GM18868 (cell line): Measurements from ENCODE around the gene CLDN3.
"Not testable (repeated sequence)": the region's sequence is repeated elsewhere in the genome, so short reads cannot be mapped to it uniquely, and the experiment has no call there.

Source experiments
- ATAC-seq: cut with Tn5 transposase; IDR thresholded peaks from one replicate; pipeline ENCODE4 v1.9.1; 2021; ENCODE audit warnings: mild to moderate bottlenecking, moderate library complexity; ENCODE audit not compliant: unreplicated experiment

The CLDN3 gene

GRCh38 chr7:73770002-73770859 is at the start of gene CLDN3:
CLDN3 (minus strand) TSS chr7:73770270; CDS start chr7:73770049, 221 bp downstream.
- ATAC-seq = no peak

GRCh38 chr7:73817121-73817520 is 47.1 kb upstream of the CLDN3 start:
- ATAC-seq = no peak

GRCh38 chr7:73815436-73815835 is 45.4 kb upstream of the CLDN3 start:
- no peak for ATAC-seq

GRCh38 chr7:73812996-73813395 is 42.9 kb upstream of the CLDN3 start:
- ATAC-seq = no peak

GRCh38 chr7:73811760-73812168 is 41.7 kb upstream of the CLDN3 start:
- ATAC-seq = no peak

GRCh38 chr7:73810998-73811360 is 40.9 kb upstream of the CLDN3 start:
- no peak for ATAC-seq

- ATAC-seq = no peak
Measured at GRCh38 chr7:73809467-73809951, 39.4 kb upstream of the CLDN3 start.

GRCh38 chr7:73802459-73802858 is 32.4 kb upstream of the CLDN3 start:
- no peak for ATAC-seq

GRCh38 chr7:73801577-73801976 is 31.5 kb upstream of the CLDN3 start:
- ATAC-seq = no peak

GRCh38 chr7:73799282-73800141 is 29.4 kb upstream of the CLDN3 start:
- no peak for ATAC-seq

GRCh38 chr7:73797176-73797575 is 27.1 kb upstream of the CLDN3 start:
- ATAC-seq = not testable (repeated sequence)

- not testable (repeated sequence) for ATAC-seq
Measured at GRCh38 chr7:73796656-73797055, 26.6 kb upstream of the CLDN3 start.

- ATAC-seq = not testable (repeated sequence)
Measured at GRCh38 chr7:73795188-73795587, 25.1 kb upstream of the CLDN3 start.

- not testable (repeated sequence) for ATAC-seq
Measured at GRCh38 chr7:73791170-73791690, 21.2 kb upstream of the CLDN3 start.

GRCh38 chr7:73789051-73789450 is 19.0 kb upstream of the CLDN3 start:
- ATAC-seq = no peak

- ATAC-seq = not testable (repeated sequence)
Measured at GRCh38 chr7:73787786-73788048, 17.6 kb upstream of the CLDN3 start.

- ATAC-seq = no peak
Measured at GRCh38 chr7:73786588-73786987, 16.5 kb upstream of the CLDN3 start.

- no peak for ATAC-seq
Measured at GRCh38 chr7:73779517-73779916, 9.4 kb upstream of the CLDN3 start.

- ATAC-seq = no peak
Measured at GRCh38 chr7:73778801-73779389, 8.8 kb upstream of the CLDN3 start.

- no peak for ATAC-seq
Measured at GRCh38 chr7:73774923-73775322, 4.9 kb upstream of the CLDN3 start.
